ENCODE data around the gene RAMP3. TPM values are rescaled to one million over a fixed set of nuclear protein-coding genes. Genes with fewer than 3 reads are reported as not detected.
A peak's percentile ranks its signal among the peaks of the same experiment; 100 is the strongest.

RAMP3 gene
- total and polyA plus RNA-seq, 2 donors (not counting 1 experiment from before 2014, with no cell fraction given) = not detected

- H3K27ac Mint-ChIP-seq = no peak overlapping the region
- no peak overlapping the region for H3K9ac ChIP-seq (ENCODE audit: low read length)
- whole genome bisulfite sequencing (ENCODE audit: insufficient coverage) = 100% methylated on average over 1 of the region's 1 CpG
- DNase-seq = no peak
- H3K4me1 ChIP-seq (ENCODE audit: control insufficient read depth in 2 of 2, insufficient read depth in 2 of 2, low read length in 2 of 2) = peaks cover 12 to 17% of the 10 kb centered on the region in 2 donors
- CTCF ChIA-PET = interaction anchor here (0.8 to 1.3 kb wide), 3 partner anchors 10 to 101 kb away, joined by 3 read pairs; no protein-coding TSS in a partner anchor
- peaks cover 0 to 42% (median 13%) of the 10 kb centered on the region in 4 experiments for H3K27me3 ChIP-seq (replicated peaks in 1 of 4; ENCODE audit: control extremely low read depth in 1 of 4, control insufficient read depth in 3 of 4, insufficient read depth in 4 of 4, low read length in 3 of 4)
- TF ChIP-seq, protein P1, sequence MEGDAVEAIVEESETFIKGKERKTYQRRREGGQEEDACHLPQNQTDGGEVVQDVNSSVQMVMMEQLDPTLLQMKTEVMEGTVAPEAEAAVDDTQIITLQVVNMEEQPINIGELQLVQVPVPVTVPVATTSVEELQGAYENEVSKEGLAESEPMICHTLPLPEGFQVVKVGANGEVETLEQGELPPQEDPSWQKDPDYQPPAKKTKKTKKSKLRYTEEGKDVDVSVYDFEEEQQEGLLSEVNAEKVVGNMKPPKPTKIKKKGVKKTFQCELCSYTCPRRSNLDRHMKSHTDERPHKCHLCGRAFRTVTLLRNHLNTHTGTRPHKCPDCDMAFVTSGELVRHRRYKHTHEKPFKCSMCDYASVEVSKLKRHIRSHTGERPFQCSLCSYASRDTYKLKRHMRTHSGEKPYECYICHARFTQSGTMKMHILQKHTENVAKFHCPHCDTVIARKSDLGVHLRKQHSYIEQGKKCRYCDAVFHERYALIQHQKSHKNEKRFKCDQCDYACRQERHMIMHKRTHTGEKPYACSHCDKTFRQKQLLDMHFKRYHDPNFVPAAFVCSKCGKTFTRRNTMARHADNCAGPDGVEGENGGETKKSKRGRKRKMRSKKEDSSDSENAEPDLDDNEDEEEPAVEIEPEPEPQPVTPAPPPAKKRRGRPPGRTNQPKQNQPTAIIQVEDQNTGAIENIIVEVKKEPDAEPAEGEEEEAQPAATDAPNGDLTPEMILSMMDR (IDR thresholded peaks at IDR 0.05) = no peak
- TF ChIP-seq EZH2 (IDR thresholded peaks at IDR 0.05; ENCODE audit: borderline replicate concordance, insufficient read depth, low read depth, low read length, poor library complexity, severe bottlenecking) = no peak
- intact Hi-C loops (cut with micrococcal nuclease) = no loop called here
- no peak overlapping the region for H3K4me2 ChIP-seq (replicated peaks; ENCODE audit: low read depth, low read length, poor library complexity, severe bottlenecking)
- H3K27me3 Mint-ChIP-seq = peaks cover 42% of the 10 kb centered on the region
- ATAC-seq (ENCODE audit: low read depth) = no peak
- H3K9me3 ChIP-seq (ENCODE audit: control extremely low read depth in 1 of 3, control insufficient read depth in 2 of 3, insufficient read depth in 1 of 3, low read length in 2 of 3) = peaks cover 0 to 2% (median 0%) of the 10 kb centered on the region in 3 donors
- H3K4me3 Mint-ChIP-seq = peak overlapping the region; percentile 53
- no peaks in the 10 kb centered on the region for H4K20me1 ChIP-seq (ENCODE audit: control insufficient read depth, insufficient read depth, low read length, poor library complexity, severe bottlenecking)
- H3K9me3 Mint-ChIP-seq (ENCODE audit: insufficient read depth) = no peaks in the 10 kb centered on the region
- no peaks in the 10 kb centered on the region for H3K36me3 ChIP-seq (replicated peaks in 1 of 2; ENCODE audit: control extremely low read depth in 1 of 2, control insufficient read depth in 1 of 2, extremely low read depth in 1 of 2, insufficient read depth in 2 of 2, low read length in 1 of 2)
- no peaks in the 10 kb centered on the region for H3K79me2 ChIP-seq (ENCODE audit: control insufficient read depth, insufficient read depth, low read length)
- H3K27ac ChIP-seq (ENCODE audit: low read length in 2 of 2) = no peak overlapping the region
- no peak overlapping the region for H3K4me3 ChIP-seq (ENCODE audit: control extremely low read depth in 1 of 5, extremely low read depth in 1 of 5, insufficient read depth in 1 of 5, low read depth in 2 of 5, low read length in 4 of 5)
- POLR2A ChIA-PET = interaction anchor here (0.9 kb wide), 1 partner anchor 1012 kb away, joined by 3 read pairs; no protein-coding TSS in a partner anchor
- peaks cover 20% of the 10 kb centered on the region for H3K4me1 Mint-ChIP-seq
- H2AFZ ChIP-seq (ENCODE audit: insufficient read depth, low read depth, low read length, poor library complexity, severe bottlenecking) = no peak overlapping the region
Observed at GRCh38 chr7:45158471-45158870, 880 bp downstream of the RAMP3 start.

DNA sequence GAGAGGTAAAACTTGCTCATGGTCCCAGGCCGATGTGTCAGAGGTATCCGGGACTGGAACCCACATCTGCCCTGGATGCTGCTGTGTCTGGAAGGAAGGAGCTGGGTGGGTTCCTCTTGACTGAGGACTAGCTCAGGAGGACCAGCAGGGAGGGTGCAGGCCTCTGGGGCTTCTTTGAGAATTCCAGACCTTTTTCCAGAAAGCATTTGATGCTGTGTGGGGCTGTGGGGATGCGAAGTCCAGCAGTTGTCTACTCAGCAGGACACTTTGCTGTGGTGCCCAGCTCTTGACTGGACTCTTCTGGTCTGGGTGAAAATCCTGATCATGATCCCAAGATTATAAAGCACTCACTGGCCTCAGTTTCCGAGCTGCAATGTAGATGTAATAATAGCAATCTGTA lies 1.7 kb downstream of the RAMP3 start:
- Histone ChIP-seq H3K4me1 (ENCODE audit: control insufficient read depth in 2 of 2, insufficient read depth in 2 of 2, low read length in 2 of 2) (peaks cover 12 to 15% of the 10 kb centered on the region in 2 donors), H3K36me3 (replicated peaks in 1 of 2; ENCODE audit: control extremely low read depth in 1 of 2, control insufficient read depth in 1 of 2, extremely low read depth in 1 of 2, insufficient read depth in 2 of 2, low read length in 1 of 2) (no peaks in the 10 kb centered on the region), H4K20me1 (ENCODE audit: control insufficient read depth, insufficient read depth, low read length, poor library complexity, severe bottlenecking) (no peaks in the 10 kb centered on the region), H3K79me2 (ENCODE audit: control insufficient read depth, insufficient read depth, low read length) (no peaks in the 10 kb centered on the region), H3K9me3 (ENCODE audit: control extremely low read depth in 1 of 3, control insufficient read depth in 2 of 3, insufficient read depth in 1 of 3, low read length in 2 of 3) (peaks cover 0 to 10% (median 4%) of the 10 kb centered on the region in 3 donors), H2AFZ (ENCODE audit: insufficient read depth, low read depth, low read length, poor library complexity, severe bottlenecking) (no peak overlapping the region), H3K27me3 (replicated peaks in 1 of 4; ENCODE audit: control extremely low read depth in 1 of 4, control insufficient read depth in 3 of 4, insufficient read depth in 4 of 4, low read length in 3 of 4) (peaks cover 0 to 42% (median 13%) of the 10 kb centered on the region in 4 experiments), H3K4me2 (replicated peaks; ENCODE audit: low read depth, low read length, poor library complexity, severe bottlenecking) (no peak overlapping the region), H3K9ac (ENCODE audit: low read length) (no peak overlapping the region), H3K27ac (ENCODE audit: low read length in 2 of 2) (no peak overlapping the region), H3K4me3 (ENCODE audit: control extremely low read depth in 1 of 5, extremely low read depth in 1 of 5, insufficient read depth in 1 of 5, low read depth in 2 of 5, low read length in 4 of 5) (no peak overlapping the region)
- H3K27me3 Mint-ChIP-seq = peaks cover 42% of the 10 kb centered on the region
- DNase-seq (no peak), ATAC-seq (ENCODE audit: low read depth) (no peak)
- H3K4me1 Mint-ChIP-seq = peaks cover 20% of the 10 kb centered on the region
- H3K9me3 Mint-ChIP-seq (ENCODE audit: insufficient read depth) = no peaks in the 10 kb centered on the region
- intact Hi-C loops (cut with micrococcal nuclease) = no loop called here
- ChIA-PET POLR2A (no interaction called here), CTCF (interaction anchor here (0.6 to 1.1 kb wide), 2 partner anchors 23 to 936 kb away, joined by 3 read pairs; no protein-coding TSS in a partner anchor)
- no peak overlapping the region for H3K4me3 Mint-ChIP-seq
- no peak for TF ChIP-seq EZH2 (IDR thresholded peaks at IDR 0.05; ENCODE audit: borderline replicate concordance, insufficient read depth, low read depth, low read length, poor library complexity, severe bottlenecking)
- TF ChIP-seq, protein P1 (IDR thresholded peaks at IDR 0.05) = no peak
- H3K27ac Mint-ChIP-seq = no peak overlapping the region
- 90% methylated on average over 3 of the region's 4 CpGs for WGBS (ENCODE audit: insufficient coverage)

All from B cell (primary cell).